CD4-positive, alpha-beta T cell treated with Interleukin-12 subunit alpha and Interleukin-12 subunit beta, for 1 hour (primary cell): Measurements from ENCODE around the gene NRDE2.
A peak's percentile ranks its signal among the peaks of the same experiment; 100 is the strongest.
"Not testable (repeated sequence)": the region's sequence is repeated elsewhere in the genome, so short reads cannot be mapped to it uniquely, and the experiment has no call there.

ENCODE experiments used
- DNase-seq: peaks from one replicate; pipeline ENCODE4 v3.0.0-alpha.2; 2020

The NRDE2 gene

GRCh38 chr14:90341232-90341631 is 9.5 kb upstream of the NRDE2 start:
- DNase-seq = not testable (repeated sequence)

GRCh38 chr14:90336985-90337384 is 5.2 kb upstream of the NRDE2 start:
- DNase-seq = no peak

- DNase-seq = no peak
These were observed 4.7 kb upstream of the NRDE2 start for GRCh38 chr14:90336401-90336800.

GRCh38 chr14:90332271-90332584 is 487 bp upstream of the NRDE2 start:
- no peak for DNase-seq

GRCh38 chr14:90330203-90331196 is 1.2 kb downstream of the NRDE2 start:
- no peak for DNase-seq

- DNase-seq = no peak
These were observed 9.8 kb downstream of the NRDE2 start for GRCh38 chr14:90321891-90322290.

GRCh38 chr14:90319634-90320541 is 11.9 kb downstream of the NRDE2 start:
- DNase-seq = no peak

GRCh38 chr14:90319173-90319572 is 12.6 kb downstream of the NRDE2 start:
- no peak for DNase-seq

- DNase-seq = no peak
These were observed 13.7 kb downstream of the NRDE2 start for GRCh38 chr14:90318016-90318415.

GRCh38 chr14:90317286-90317685 is 14.5 kb downstream of the NRDE2 start:
- DNase-seq = no peak

GRCh38 chr14:90308561-90308960 is 23.2 kb downstream of the NRDE2 start:
- no peak for DNase-seq

GRCh38 chr14:90305176-90305601 is 26.6 kb downstream of the NRDE2 start:
- DNase-seq = no peak

- DNase-seq = no peak
These were observed 27.2 kb downstream of the NRDE2 start for GRCh38 chr14:90304502-90304901.

- DNase-seq = no peak
These were observed 28.3 kb downstream of the NRDE2 start for GRCh38 chr14:90303473-90303872.

GRCh38 chr14:90302529-90303303 is 29.0 kb downstream of the NRDE2 start:
- DNase-seq = no peak

- DNase-seq = peak; percentile 31
These were observed 30.1 kb downstream of the NRDE2 start for GRCh38 chr14:90301668-90302090.

- no peak for DNase-seq
These were observed 30.6 kb downstream of the NRDE2 start for GRCh38 chr14:90301122-90301521.

- no peak for DNase-seq
These were observed 31.1 kb downstream of the NRDE2 start for GRCh38 chr14:90300611-90301047.

GRCh38 chr14:90299408-90299807 is 32.3 kb downstream of the NRDE2 start:
- no peak for DNase-seq

- no peak for DNase-seq
These were observed 33.7 kb downstream of the NRDE2 start for GRCh38 chr14:90297876-90298629.

- no peak for DNase-seq
These were observed 35.1 kb downstream of the NRDE2 start for GRCh38 chr14:90296641-90297040.
